Panc1 (cell line): ENCODE measurements around the gene SIGLEC7. TPM values are rescaled to one million over a fixed set of nuclear protein-coding genes. Genes with fewer than 3 reads are reported as not detected.

Source experiments
- ATAC-seq: fragments of 200-7000 bp; cut with Tn5 transposase; 2 replicates; pipeline ENCODE4 v1.9.1; 2020; ENCODE audit warnings: mild to moderate bottlenecking, moderate library complexity
- Bru-seq: library from RNA; stranded (reverse); fragments of 400-500 nt; gene quantifications from one replicate; lab custom pipeline; 2021; lab: Mats Ljungman, UMichigan
- BruChase-seq, 2 experiments: library from RNA; stranded (reverse); fragments of 400-500 nt; gene quantifications; one replicate each; lab custom pipeline; 2021; lab: Mats Ljungman, UMichigan
- BruUV-seq: library from RNA; stranded (reverse); fragments of 400-500 nt; replicated peaks from 2 replicates; lab custom pipeline; 2021; lab: Mats Ljungman, UMichigan
- CTCF ChIA-PET: fragments of 300-600 bp; sonication (Branson Sonifier 250); formaldehyde crosslinking; loops from one replicate; lab custom pipeline; 2022; ENCODE audit warnings: antibody characterized with exemption; lab: Charles Lee
- POLR2A ChIA-PET: fragments of 300-600 bp; sonication (Branson Sonifier 250); formaldehyde crosslinking; loops from one replicate; lab custom pipeline; 2022; ENCODE audit warnings: antibody characterized with exemption; lab: Charles Lee
- DNase-seq: peaks from one replicate; pipeline ENCODE4 v3.0.0-alpha.2; 2010; ENCODE audit warnings: low read depth, low spot score
- H3K27ac ChIP-seq: 2 replicates; pipeline ENCODE4 v1.5.1; 2011; ENCODE audit warnings: mild to moderate bottlenecking, low read length, inconsistent platforms
- H3K27me3 ChIP-seq: fragments of 200-500 bp; sonication (Bioruptor generic); 2 replicates; pipeline ENCODE4 v1.6.0; 2014; ENCODE audit warnings: low read length, inconsistent platforms; ENCODE audit not compliant: control insufficient read depth, insufficient read depth
- H3K36me3 ChIP-seq: fragments of 200-500 bp; sonication (Bioruptor generic); 2 replicates; pipeline ENCODE4 v1.5.1; 2014; ENCODE audit warnings: inconsistent platforms, mild to moderate bottlenecking, low read length, moderate library complexity; ENCODE audit not compliant: control insufficient read depth, insufficient read depth
- H3K4me1 ChIP-seq: 2 replicates; pipeline ENCODE4 v1.5.1; 2011; ENCODE audit warnings: inconsistent platforms, mild to moderate bottlenecking, low read length, moderate library complexity; ENCODE audit not compliant: control insufficient read depth, insufficient read depth
- H3K4me3 ChIP-seq, 2 experiments: 2 replicates each; pipeline ENCODE4 v1.5.1; 2011 to 2012; ENCODE audit warnings: low read depth in 2 of 2, low read length in 2 of 2, mild to moderate bottlenecking in 2 of 2, inconsistent platforms in 1 of 2, moderate library complexity in 1 of 2
- H3K9me3 ChIP-seq: fragments of 200-500 bp; sonication (Bioruptor generic); 2 replicates; pipeline ENCODE4 v1.5.1; 2014; ENCODE audit warnings: low read depth, mild to moderate bottlenecking, inconsistent platforms, low read length, moderate library complexity; ENCODE audit not compliant: control insufficient read depth, insufficient read depth
- CTCF ChIP-seq: fragments of 450-650 bp; IDR thresholded peaks from 2 replicates; pipeline ENCODE4 v1.5.1; 2017; ENCODE audit warnings: mild to moderate bottlenecking
- POLR2AphosphoS5 ChIP-seq: IDR thresholded peaks from 2 replicates; pipeline ENCODE4 v1.6.1; 2012; ENCODE audit warnings: mild to moderate bottlenecking, low read depth, low read length, moderate library complexity
- REST ChIP-seq, 2 experiments: IDR thresholded peaks; 2 replicates each; pipeline ENCODE4 v1.6.1; 2011 to 2012; ENCODE audit warnings: low read depth in 2 of 2, control low read depth in 1 of 2, low read length in 1 of 2, mild to moderate bottlenecking in 1 of 2, moderate library complexity in 1 of 2; ENCODE audit not compliant: insufficient read depth in 1 of 2
- SIN3A ChIP-seq: IDR thresholded peaks from 2 replicates; pipeline ENCODE4 v1.6.1; 2012; ENCODE audit warnings: low read depth, mild to moderate bottlenecking, low read length, moderate library complexity, borderline replicate concordance; ENCODE audit not compliant: insufficient read depth
- TCF7L2 ChIP-seq: IDR thresholded peaks from 2 replicates; pipeline ENCODE4 v1.6.1; 2011; ENCODE audit warnings: mild to moderate bottlenecking, low read depth, low read length, inconsistent platforms
- in situ Hi-C: cut with HindIII; loops from 2 replicates; pipeline ENCODE4 v1.10.0; 2016; ENCODE audit warnings: low sequenced_read_pairs, low pct_unique_long_range_greater_than_20kb
- intact Hi-C: fragments of 100-400 bp; cut with micrococcal nuclease; formaldehyde crosslinking; loops from one replicate; pipeline ENCODE4 v1.10.0; 2022; ENCODE audit not compliant: unreplicated experiment
- long read RNA-seq: library from polyadenylated mRNA; unstranded; transcript quantifications from one replicate; pipeline ENCODE4 v2.0.0, GENCODE V29; 2021; ENCODE audit not compliant: unreplicated experiment
- polyA plus RNA-seq: library from polyadenylated mRNA; unstranded; fragments of >200 nt; gene quantifications from one replicate; pipeline ENCODE4 v1.2.1, GENCODE V29; 2012; ENCODE audit warnings: missing spikeins; ENCODE audit not compliant: insufficient read length
- total RNA-seq: library from RNA; stranded (reverse); gene quantifications from one replicate; pipeline ENCODE4 v1.2.1, GENCODE V29; 2021; ENCODE audit not compliant: unreplicated experiment

Gene SIGLEC7
- not detected for total RNA-seq
- polyA plus RNA-seq = not detected
- Bru-seq, nascent RNA = not detected
- BruChase-seq, experiment 1, labeled RNA remaining after a 2-hour chase = not detected
- BruChase-seq, experiment 2, labeled RNA remaining after a 6-hour chase = not detected
- long read RNA-seq = 0 reads

- DNase-seq (no peak), ATAC-seq (no peak)
- in situ Hi-C loops (no loop called here), intact Hi-C loops (no loop called here)
- BruUV-seq = no TSS peak
- CTCF ChIA-PET = no interaction called here
- H3K27ac ChIP-seq = no peak within 1 kb of the TSS
- H3K36me3 ChIP-seq = no peaks in the 10 kb centered on the region
- H3K9me3 ChIP-seq = no peaks in the 10 kb centered on the region
- no peaks in the 10 kb centered on the region for H3K4me1 ChIP-seq
- H3K4me3 ChIP-seq = no peak within 1 kb of the TSS
- POLR2A ChIA-PET = no interaction called here
- no peak for TF ChIP-seq REST (IDR thresholded peaks at IDR 0.05; ENCODE audit: insufficient read depth in 1 of 2, low read depth in 2 of 2, low read length in 1 of 2)
- no peak for TF ChIP-seq POLR2AphosphoS5
- no peak for TF ChIP-seq CTCF
- TF ChIP-seq TCF7L2 = no peak
- no peak for TF ChIP-seq SIN3A
- H3K27me3 ChIP-seq = no peaks in the 10 kb centered on the region; the same call in 1 of the 2 replicates
These were observed at the start of gene SIGLEC7 for GRCh38 chr19:51142119-51142518. Gene SIGLEC7, plus strand, starts transcription at chr19:51142301. Its CDS starts 69 bp downstream, at chr19:51142370.

- intact Hi-C loops = loop anchor here (10.0 kb wide), 1 partner anchor 168 kb away; no protein-coding TSS in a partner anchor
- CTCF ChIA-PET = interaction anchor here (0.8 kb wide), 1 partner anchor 72 kb away, joined by 3 read pairs; no protein-coding TSS in a partner anchor
- no peak for DNase-seq
These were observed 49.0 kb upstream of the SIGLEC7 start for GRCh38 chr19:51093101-51093500.

More at GRCh38 chr19:51093101-51093500, 49.0 kb upstream of the SIGLEC7 start:
- ATAC-seq = no peak
- Histone ChIP-seq H3K9me3 (no peaks in the 10 kb centered on the region), H3K4me1 (no peaks in the 10 kb centered on the region; the same call in 1 of the 2 replicates), H3K27me3 (no peaks in the 10 kb centered on the region), H3K36me3 (no peaks in the 10 kb centered on the region), H3K27ac (no peak overlapping the region), H3K4me3 (no peak overlapping the region)
- BruUV-seq = no TSS peak
- TF ChIP-seq REST (IDR thresholded peaks at IDR 0.05; ENCODE audit: insufficient read depth in 1 of 2, low read depth in 2 of 2, low read length in 1 of 2) (no peak), CTCF (no peak), TCF7L2 (no peak), SIN3A (no peak), POLR2AphosphoS5 (no peak)
- in situ Hi-C loops = no loop called here
- POLR2A ChIA-PET = no interaction called here
